SH-SY5Y (cell line): ENCODE results near the gene UBE2A.
A peak's percentile ranks its signal among the peaks of the same experiment; 100 is the strongest.

ENCODE experiments used
- GATA2 ChIP-seq: IDR thresholded peaks from 2 replicates; pipeline ENCODE4 v1.6.1; 2011; ENCODE audit warnings: mild to moderate bottlenecking, low read depth, low read length
- GATA3 ChIP-seq: IDR thresholded peaks from 2 replicates; pipeline ENCODE4 v1.6.1; 2011; ENCODE audit warnings: low read depth, mild to moderate bottlenecking, low read length, moderate library complexity

Gene UBE2A

GRCh38 chrX:119574394-119575266 is at the start of gene UBE2A:
Gene UBE2A (plus strand): TSS chrX:119574563. CDS start chrX:119574712, 149 bp downstream.
- no peak for TF ChIP-seq GATA3
- TF ChIP-seq GATA2 = no peak

- TF ChIP-seq GATA2 (no peak), GATA3 (no peak)
Measured at GRCh38 chrX:119529345-119530276, 44.8 kb upstream of the UBE2A start.

- TF ChIP-seq GATA2 (no peak), GATA3 (no peak)
Measured at GRCh38 chrX:119537487-119537886, 36.9 kb upstream of the UBE2A start.

- no peak for TF ChIP-seq GATA2
- no peak for TF ChIP-seq GATA3
Measured at GRCh38 chrX:119539872-119540271, 34.5 kb upstream of the UBE2A start.

- TF ChIP-seq GATA2 (no peak), GATA3 (no peak)
Measured at GRCh38 chrX:119541188-119541587, 33.2 kb upstream of the UBE2A start.

GRCh38 chrX:119549327-119550016 is 24.9 kb upstream of the UBE2A start:
- TF ChIP-seq GATA3 (no peak), GATA2 (no peak)

- TF ChIP-seq GATA3 (no peak), GATA2 (no peak)
Measured at GRCh38 chrX:119552508-119552907, 21.9 kb upstream of the UBE2A start.

GRCh38 chrX:119565107-119565663 is 9.2 kb upstream of the UBE2A start, which contains the start of gene STEEP1:
Gene STEEP1 (minus strand): TSS chrX:119565409. CDS start chrX:119565355, 54 bp downstream.
- TF ChIP-seq GATA3 = no peak
- 0 out of 2 replicates have a peak, but pooled peaks have one; percentile 8 for TF ChIP-seq GATA2

- TF ChIP-seq GATA3 (no peak), GATA2 (no peak)
Measured at GRCh38 chrX:119570351-119570835, 4.0 kb upstream of the UBE2A start.

- TF ChIP-seq GATA3 (no peak), GATA2 (no peak)
Measured at GRCh38 chrX:119573222-119573621, 1.1 kb upstream of the UBE2A start.

GRCh38 chrX:119573840-119574393 is 446 bp upstream of the UBE2A start:
- TF ChIP-seq GATA3 = no peak
- TF ChIP-seq GATA2 = no peak

GRCh38 chrX:119579414-119579813 is 5.1 kb downstream of the UBE2A start:
- no peak for TF ChIP-seq GATA2
- no peak for TF ChIP-seq GATA3
